ENCODE measurements around the gene DCLK1.

DCLK1 gene

DNA sequence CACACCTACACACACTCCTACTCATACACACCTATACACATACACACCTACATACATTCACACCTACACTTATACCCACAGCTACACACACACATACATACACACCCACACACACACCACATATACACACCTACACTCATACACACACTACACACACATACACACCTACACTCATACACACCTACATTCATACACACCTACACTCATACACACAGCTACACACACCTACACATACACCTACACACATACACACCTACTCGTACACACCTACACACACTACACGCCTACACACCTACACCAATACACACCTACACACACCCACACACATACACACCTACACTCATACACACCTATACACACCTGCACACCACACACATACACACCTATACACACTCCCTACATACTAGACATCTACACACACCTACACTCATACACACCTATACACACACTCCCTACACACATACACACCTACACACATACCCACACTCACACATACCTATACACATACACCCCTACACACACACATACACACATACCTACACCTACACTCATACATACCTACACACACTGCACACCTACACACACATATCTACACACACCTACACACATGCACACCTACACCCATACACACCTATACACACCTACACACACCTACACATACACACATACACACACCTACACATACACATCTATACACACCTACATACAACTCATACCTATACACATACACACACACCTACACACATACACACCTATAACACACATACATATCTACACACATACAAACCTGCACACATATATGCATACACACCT, 369.5 kb downstream of the DCLK1 start:
- no peak overlapping the region for H3K4me3 ChIP-seq (ENCODE audit: low read depth, low read length)
- DNase-seq (ENCODE audit: low read depth) = no peak
- in situ Hi-C loops (cut with HindIII; ENCODE audit: low sequenced_read_pairs) = no loop called here
- TF ChIP-seq, protein P1, sequence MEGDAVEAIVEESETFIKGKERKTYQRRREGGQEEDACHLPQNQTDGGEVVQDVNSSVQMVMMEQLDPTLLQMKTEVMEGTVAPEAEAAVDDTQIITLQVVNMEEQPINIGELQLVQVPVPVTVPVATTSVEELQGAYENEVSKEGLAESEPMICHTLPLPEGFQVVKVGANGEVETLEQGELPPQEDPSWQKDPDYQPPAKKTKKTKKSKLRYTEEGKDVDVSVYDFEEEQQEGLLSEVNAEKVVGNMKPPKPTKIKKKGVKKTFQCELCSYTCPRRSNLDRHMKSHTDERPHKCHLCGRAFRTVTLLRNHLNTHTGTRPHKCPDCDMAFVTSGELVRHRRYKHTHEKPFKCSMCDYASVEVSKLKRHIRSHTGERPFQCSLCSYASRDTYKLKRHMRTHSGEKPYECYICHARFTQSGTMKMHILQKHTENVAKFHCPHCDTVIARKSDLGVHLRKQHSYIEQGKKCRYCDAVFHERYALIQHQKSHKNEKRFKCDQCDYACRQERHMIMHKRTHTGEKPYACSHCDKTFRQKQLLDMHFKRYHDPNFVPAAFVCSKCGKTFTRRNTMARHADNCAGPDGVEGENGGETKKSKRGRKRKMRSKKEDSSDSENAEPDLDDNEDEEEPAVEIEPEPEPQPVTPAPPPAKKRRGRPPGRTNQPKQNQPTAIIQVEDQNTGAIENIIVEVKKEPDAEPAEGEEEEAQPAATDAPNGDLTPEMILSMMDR (IDR thresholded peaks at IDR 0.05; ENCODE audit: low read depth, low read length, missing control alignments) = no peak

DNA sequence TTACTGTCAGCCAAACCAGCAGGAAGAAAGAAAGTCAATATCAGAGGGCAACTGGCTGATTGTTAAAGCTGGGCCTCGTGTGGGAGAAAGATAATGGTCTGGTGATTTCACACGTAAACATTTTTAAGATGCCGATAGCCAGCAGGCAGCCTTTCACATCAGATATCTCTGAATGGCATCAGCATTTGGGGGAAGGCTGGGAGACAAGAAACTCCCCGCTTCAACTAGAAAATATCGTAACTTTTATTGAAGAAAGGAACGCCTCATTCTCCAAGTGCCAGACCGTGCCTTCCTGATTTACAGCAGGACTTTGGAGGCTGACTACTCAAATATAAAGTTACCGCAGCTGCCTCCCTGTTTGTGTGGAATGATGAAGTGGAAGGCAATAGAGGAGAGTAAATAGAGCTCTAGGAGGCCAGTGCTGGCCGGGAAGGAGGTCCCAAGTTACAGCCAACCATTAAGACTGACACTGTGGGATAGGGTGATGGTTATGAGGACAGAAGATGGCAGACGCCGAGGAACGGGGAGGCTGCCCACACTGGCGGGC, 370.4 kb downstream of the DCLK1 start:
- no peak for DNase-seq (ENCODE audit: low read depth)
- H3K4me3 ChIP-seq (ENCODE audit: low read depth, low read length) = no peak overlapping the region
- in situ Hi-C loops (cut with HindIII; ENCODE audit: low sequenced_read_pairs) = no loop called here
- TF ChIP-seq, protein P1 (IDR thresholded peaks at IDR 0.05; ENCODE audit: low read depth, low read length, missing control alignments) = no peak

DNA sequence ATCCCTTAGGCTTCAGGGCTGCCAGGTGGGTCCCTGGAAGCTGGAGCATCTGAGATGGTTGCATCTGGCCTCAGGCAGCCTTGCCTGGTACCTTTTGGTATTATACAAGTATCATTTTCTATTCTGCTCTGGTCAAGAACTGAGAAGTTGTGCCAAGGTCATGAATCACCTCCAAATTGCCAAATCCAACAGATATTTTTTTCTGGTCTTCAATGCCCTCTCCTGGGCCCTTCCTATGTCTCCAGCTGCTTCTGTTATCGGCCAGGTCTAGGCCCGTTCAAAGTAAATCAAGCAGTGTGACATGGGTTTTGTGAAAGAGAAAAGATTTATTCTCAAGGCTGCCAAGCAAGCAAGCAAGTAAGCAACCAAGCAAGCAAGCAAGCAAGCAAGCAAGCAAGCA, 383.6 kb downstream of the DCLK1 start:
- DNase-seq (ENCODE audit: low read depth) = no peak
- H3K4me3 ChIP-seq (ENCODE audit: low read depth, low read length) = no peak overlapping the region
- in situ Hi-C loops (cut with HindIII; ENCODE audit: low sequenced_read_pairs) = no loop called here
- TF ChIP-seq, protein P1 (IDR thresholded peaks at IDR 0.05; ENCODE audit: low read depth, low read length, missing control alignments) = no peak

DNA sequence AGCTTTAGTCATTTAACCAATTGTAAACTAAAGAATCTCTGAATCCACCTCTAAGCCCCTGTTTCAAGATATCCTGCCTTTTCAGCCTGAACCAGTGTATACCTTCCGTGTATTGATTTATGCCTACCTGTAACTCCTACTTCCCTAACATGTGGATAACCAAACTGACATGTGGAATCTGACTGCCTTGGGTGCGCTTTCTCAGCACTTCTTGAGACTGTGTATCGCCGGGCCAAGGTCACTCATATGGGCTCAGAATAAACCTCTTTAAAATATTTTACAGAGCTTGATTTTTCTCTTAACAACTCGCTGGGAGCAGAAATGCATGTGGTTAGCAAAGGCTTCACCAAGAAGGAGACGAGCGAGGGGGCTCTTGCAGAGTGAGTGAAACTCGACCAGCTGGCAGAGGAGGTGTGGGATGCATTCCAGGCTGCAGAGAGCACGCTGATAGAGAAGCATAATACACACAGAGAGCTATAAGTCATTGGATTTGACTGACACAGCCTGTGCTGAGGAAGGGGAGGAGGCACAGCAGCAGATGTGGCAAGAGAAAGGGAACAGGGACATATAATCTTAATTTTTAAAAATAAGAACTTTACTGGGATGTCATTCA, 386.5 kb downstream of the DCLK1 start:
- no peak for DNase-seq (ENCODE audit: low read depth)
- in situ Hi-C loops (cut with HindIII; ENCODE audit: low sequenced_read_pairs) = no loop called here
- TF ChIP-seq, protein P1 (IDR thresholded peaks at IDR 0.05; ENCODE audit: low read depth, low read length, missing control alignments) = no peak
- no peak overlapping the region for H3K4me3 ChIP-seq (ENCODE audit: low read depth, low read length)

GRCh38 chr13:35744144-35744543, 387.0 kb downstream of the DCLK1 start:
- TF ChIP-seq, protein P1 (IDR thresholded peaks at IDR 0.05; ENCODE audit: low read depth, low read length, missing control alignments) = no peak
- DNase-seq (ENCODE audit: low read depth) = no peak
- H3K4me3 ChIP-seq (ENCODE audit: low read depth, low read length) = no peak overlapping the region
- in situ Hi-C loops (cut with HindIII; ENCODE audit: low sequenced_read_pairs) = no loop called here

GRCh38 chr13:35743165-35743564, 388.0 kb downstream of the DCLK1 start:
- TF ChIP-seq, protein P1 (IDR thresholded peaks at IDR 0.05; ENCODE audit: low read depth, low read length, missing control alignments) = no peak
- H3K4me3 ChIP-seq (ENCODE audit: low read depth, low read length) = no peak overlapping the region
- DNase-seq (ENCODE audit: low read depth) = no peak
- in situ Hi-C loops (cut with HindIII; ENCODE audit: low sequenced_read_pairs) = no loop called here
